ENCODE measurements around the gene PGGT1B.
A peak's percentile ranks its signal among the peaks of the same experiment; 100 is the strongest.

The PGGT1B gene

DNA sequence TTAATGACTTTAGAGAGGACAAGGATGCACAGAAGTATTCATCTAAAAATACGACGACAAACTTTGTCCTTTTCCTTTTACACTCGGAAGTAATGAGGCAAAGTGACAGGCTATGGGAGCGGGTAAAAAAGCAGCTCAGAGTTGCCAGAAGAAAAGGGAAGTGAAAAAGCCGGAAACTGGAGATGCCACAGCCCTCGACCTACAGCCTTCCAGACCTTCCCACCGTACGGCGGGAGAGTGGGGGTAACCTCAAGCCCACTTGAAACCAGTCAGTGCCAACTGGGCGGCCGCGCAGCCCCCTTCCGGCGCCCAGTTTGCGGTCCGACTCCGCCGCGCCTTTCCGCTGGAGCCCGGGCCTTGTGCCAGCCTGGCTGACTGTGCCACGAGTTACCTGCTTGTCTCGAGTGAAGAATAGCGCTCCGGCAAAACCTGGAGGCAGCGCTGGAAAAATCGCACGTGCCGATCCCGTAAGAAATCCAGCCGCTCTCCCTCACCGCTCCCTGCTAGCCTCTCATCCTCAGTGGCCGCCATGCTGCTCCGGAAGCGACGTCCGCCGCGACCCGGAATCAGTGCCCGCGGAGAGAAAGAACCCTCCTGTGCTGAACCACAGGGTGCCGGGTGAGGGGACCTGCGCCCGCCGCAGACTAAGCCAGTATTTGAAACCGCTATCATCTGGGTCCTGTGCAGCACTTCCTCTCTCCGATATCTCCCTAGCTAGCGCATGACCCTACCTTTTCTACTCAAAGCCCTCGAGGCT is at the start of gene PGGT1B:
Gene PGGT1B, minus strand, starts transcription at position 557 of the 757 bp plus-strand sequence. Its CDS starts 26 bp downstream, at position 531.
- peak; percentile 59 to 63 for DNase-seq (ENCODE audit: low read depth in 2 of 2)

DNA sequence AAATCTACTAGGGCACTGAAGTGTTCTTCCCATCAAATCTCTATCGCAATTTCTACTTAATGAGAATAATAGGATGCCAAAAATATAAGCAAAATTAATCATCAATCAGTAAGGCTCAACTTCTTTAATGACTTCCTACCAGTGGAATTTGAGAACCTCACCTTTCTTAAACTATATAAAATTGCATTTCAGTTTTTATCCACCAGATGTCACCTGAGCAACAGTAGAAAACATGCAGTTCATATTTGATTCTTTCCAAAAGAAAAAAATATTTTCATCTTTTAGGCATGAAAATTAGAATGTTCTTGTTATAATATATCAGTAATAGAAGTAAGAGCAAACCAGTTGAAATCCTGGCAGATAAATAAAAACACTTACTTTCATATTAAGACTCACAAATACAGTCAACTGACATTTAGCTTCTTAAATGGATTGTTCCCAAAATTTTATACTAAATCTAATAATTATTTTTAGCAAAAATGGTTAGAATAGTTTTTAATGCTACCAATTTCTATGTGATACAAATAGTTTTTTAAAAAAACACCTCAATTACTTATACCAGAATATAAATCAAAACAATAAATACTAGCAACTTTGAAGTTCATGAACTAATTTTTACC is 47.2 kb upstream of the PGGT1B start:
- no peak for DNase-seq (ENCODE audit: low read depth in 2 of 2)

DNA sequence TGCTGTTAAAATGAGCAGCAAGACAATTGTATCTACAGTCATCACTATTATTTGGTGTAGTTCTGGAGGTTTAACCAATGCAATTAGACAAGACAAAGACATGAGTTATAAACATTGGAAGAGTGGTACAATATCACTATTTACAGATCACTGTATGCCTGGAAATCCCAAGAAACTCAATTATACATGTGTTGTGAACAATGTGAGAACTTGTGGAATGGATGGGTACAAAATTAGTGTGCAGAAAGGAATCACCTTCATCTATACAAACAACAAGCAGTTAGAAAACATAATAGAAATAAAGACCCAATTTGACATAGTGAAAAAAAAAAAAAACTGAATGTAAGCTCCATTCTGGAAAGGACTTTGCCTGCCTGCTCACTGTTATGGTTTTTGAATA is 46.1 kb upstream of the PGGT1B start:
- DNase-seq (ENCODE audit: low read depth in 2 of 2), result no peak

DNA sequence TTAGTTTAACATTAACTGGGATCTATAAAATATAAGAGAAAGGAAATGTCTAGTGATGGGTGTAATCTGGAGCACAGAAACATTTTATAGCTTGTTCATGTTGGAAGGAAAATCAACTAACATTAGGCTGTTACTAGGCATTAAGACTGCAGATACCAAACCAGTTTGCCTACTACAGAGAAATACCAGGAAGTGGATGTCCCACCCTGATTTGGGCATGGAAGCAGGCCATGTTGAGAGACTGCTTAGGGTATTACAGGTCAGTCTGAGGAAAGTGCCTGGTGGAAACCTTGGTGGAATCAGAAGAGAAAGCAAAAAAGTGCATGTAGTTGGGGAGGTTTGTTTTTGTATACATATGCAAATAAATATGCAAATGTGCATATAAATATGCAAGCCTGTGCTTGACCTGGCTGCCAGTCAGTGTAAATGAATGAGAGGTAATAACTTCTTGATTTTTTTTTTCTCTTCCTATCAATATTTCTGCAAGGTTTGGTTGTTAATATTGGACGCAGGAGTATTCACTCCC is 43.4 kb upstream of the PGGT1B start:
- DNase-seq (ENCODE audit: low read depth in 2 of 2), result no peak

DNA sequence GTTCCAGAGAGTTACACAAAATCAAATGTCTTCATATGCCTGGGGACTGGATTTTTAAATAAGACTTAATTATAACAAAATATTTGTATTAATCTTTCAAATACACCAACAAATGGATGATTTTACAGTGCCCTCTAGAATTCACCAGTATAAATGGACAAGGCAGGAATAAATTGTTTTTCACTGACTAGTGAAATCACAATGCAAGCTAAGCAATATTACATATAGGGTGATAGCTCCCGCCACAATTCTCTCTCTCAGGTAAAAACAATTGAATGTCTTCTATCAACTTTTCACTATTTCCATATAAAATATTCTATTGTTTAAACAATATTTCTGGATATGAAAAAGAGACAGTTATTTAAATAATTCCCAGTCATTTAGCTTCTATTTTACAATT is 41.8 kb upstream of the PGGT1B start:
- DNase-seq (ENCODE audit: low read depth in 2 of 2), result no peak

DNA sequence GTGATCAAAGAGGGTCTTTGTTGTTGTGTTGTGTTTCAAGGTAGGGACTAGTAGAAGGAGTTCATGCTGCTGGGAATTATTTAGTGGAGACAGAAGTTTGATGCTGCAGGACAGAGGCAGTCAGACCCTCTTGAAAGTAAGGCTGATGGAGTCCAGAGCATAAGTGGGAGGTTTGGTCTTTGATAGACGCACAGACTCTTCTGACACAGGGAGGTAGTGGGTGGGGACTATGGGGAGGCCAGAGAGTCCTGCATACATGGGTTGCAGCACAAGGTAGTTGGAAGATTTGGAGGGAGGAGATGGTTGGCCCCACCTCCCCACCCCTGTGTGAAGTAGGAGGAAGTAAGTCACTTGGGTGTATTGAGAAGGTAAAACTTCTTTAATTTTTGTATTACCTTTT is 36.1 kb upstream of the PGGT1B start:
- no peak for DNase-seq (ENCODE audit: low read depth in 2 of 2)

DNA sequence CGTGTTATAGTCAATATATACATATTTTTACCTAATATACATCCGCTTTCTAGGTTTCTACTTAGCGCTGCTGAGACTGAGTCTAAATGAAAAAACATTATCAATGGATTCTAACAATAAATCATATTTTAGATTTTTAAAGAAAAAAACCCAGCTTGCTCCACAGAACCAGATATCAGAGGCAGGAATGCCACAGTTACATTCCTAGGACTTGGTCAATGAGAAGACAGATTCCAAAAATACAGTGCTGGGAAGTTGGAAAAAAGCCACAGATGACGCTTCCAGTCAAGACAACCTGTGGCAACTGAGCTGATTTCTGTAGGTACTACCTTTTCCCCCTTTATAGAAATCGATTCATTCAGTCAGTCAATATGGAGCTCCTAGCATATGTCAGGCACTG is 34.4 kb upstream of the PGGT1B start:
- no peak for DNase-seq (ENCODE audit: low read depth in 2 of 2)

DNA sequence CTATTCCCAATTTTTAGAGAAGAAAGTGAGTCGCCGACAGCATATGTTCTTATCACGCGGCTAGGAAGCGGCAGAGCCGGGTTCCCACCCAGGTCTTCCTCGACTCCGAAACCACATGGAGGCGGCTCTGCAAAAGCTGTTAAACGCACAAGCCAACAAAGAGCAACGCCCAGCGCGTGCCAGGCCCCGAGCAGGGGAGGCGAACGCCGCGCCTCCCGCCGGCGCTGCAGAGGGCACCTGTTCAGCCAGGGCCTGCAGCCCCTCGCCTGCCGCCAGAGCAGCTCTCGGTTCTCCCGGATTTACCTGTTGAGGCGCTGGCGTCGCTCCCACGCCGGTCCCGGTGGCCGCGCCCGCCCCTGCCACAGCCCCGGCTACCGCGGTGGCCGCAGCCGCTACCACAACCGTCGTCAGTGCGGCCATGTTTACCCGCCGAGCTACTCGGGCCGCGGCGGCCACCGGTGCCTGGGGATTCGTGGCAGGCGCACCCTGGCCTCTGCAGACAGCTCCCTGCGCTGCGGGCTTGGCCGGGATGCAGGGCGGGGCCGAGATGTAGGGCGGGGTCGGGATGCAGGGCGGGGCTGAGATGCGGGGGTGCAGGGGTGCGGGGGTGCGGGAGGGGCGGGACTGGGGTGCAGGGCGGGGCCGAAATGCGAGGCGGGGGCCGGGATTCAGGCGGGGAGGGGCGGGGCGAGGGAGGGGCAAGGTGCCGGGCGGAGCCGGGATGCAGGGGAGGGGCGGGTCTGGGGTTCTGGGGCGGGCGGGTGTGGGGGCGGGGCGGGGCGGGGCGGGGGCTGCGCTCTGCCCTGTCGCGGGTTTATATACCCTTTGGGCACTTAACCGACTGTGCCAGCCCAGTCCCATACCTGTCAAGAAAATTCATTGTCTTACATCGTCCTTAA is 33.7 kb upstream of the PGGT1B start, which contains the start of gene CCDC112:
Gene CCDC112, minus strand, starts transcription at position 531 of the 899 bp plus-strand sequence. Its CDS starts 111 bp downstream, at position 420.
- peak; percentile 65 to 74 for DNase-seq (ENCODE audit: low read depth in 2 of 2)

DNA sequence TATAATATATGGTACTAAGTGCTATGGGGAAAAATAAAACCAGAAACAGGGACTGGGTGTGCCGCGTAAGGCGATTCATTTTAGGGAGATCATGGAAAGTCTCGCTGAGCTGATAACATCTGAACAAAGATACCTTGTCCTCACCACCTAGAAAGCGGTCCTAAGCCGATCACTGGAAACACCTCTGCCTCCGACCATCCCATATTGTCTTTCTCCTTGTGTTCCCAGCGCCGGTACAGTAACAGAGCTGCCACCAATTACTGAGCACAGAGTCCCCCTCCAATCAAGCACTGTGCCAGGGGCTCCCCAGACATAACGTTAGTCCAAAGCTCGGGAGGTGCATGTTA is 33.1 kb upstream of the PGGT1B start:
- no peak for DNase-seq (ENCODE audit: low read depth in 2 of 2)

DNA sequence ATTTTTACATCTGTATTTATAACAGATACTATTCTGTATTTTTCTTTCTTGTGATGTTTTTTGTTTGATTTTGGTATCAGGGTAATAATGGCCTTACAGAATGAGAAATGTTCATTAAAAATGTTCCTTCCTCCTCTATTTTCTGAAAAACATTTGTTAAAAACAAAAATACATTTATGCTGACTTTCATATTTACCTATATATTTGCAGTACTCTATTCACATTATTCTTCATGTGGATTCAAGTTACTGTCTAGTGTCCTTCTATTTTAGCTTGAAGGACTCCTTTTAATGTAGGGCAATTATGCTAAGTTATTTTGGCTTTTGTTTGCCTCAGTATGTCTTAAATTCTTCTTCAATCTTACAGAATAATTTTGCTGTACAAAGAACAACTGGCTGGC is 28.7 kb upstream of the PGGT1B start:
- DNase-seq (ENCODE audit: low read depth in 2 of 2), result no peak

DNA sequence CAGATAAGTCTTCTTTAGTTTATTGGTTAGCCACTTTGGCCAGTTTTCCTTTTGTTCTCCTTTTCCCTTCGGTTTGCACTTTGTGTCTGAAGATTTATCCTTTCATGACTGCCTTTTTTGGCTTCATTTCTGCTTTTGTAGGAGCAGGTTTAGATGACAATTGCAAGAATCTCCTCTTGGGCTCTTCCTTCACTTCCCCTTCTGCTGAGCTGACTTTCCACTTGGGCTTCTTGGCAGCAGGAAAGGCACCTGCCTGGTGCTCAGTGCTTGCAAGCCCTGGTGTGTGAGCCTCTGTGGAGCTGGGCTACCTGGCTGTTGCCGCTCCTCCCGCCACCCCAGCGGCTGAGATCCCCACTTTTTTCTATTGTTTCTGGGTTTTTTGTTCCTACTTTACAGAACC is 26.4 kb upstream of the PGGT1B start:
- no peak for DNase-seq (ENCODE audit: low read depth in 2 of 2)

DNA sequence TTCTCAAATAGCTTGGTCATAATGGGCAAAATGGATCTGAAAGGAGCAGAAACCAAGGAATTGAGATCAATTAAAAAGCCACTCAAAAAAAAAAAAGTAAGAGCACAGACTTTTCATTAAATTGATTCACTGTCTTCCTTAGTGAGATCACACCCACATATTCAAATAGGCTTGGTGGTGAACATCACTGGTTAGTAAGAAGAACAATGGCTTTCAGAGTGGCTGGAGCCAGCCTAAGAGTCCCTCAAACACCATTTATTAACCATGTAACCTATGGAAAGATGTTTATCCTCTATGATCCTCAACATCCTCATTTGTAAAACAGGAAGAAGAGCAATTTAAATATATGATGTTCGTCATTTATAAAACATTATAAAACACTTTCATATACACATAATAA is 21.3 kb upstream of the PGGT1B start:
- DNase-seq (ENCODE audit: low read depth in 2 of 2), result no peak

DNA sequence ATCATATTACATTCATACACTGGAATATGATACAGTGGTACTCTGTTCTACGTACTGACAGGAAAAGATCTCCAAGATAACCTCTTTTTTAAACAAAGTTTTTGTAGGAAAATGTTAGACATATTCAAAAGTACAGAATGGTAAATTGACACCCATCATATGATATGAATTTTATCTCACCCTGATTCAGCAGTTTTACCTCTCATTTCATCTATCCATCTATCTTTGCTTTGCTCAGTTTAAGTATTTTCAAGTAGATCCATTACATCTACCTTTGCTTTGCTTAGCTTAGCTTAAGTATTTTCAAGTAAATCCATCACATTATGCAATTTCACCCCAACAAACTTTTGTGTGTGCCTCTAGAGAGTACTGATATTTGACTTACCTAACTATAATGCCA is 19.5 kb upstream of the PGGT1B start:
- no peak for DNase-seq (ENCODE audit: low read depth in 2 of 2)

DNA sequence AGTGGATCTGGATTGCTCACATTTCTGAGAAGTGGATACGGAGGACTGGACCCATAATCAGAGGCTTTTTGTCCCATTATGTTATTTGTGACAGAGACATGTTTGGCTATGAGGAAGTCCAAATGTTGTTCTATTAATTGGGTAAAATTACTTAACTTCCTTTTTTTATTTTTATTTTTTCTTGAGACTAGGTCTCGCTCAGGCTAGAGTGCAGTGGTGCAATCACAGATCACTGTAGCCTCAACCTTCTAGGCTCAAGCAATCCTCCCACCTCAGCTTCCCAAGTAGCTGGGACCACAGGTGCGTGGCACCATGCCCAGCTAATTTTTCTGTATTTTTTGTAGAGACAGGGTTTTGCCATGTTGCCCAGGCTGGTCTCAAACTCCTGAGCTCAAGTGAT is 11.9 kb upstream of the PGGT1B start:
- DNase-seq (ENCODE audit: low read depth in 2 of 2), result no peak

DNA sequence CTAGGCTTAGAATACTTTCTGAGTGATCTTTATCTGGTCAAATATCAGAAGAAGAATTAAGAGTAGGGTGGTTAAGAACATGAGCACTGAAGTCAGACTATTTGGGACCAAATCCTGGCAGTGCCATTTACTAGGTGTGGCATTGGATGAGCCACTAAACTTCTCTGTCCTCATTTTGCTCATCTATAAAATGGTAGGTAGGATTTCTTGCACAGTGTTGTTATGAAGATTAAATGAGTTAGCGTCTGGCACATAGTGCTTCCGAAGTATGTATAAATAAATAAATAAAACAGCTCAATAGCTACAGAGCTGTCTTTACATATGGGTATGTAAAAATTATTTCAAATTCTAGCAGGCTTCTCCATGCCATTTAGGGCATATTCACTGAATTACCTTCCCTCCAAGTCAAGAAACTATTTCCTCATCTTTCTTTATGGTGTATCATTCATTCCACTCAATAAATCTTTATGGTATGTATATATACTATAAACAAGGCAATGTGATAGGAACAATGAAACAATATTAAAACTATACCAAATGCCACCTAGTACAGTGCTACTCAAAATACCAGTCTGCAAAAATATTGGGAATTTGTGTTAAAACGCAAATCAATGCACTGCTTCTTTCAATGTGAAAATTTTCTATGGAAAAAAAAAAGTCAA is 9.8 kb upstream of the PGGT1B start:
- no peak for DNase-seq (ENCODE audit: low read depth in 2 of 2)

DNA sequence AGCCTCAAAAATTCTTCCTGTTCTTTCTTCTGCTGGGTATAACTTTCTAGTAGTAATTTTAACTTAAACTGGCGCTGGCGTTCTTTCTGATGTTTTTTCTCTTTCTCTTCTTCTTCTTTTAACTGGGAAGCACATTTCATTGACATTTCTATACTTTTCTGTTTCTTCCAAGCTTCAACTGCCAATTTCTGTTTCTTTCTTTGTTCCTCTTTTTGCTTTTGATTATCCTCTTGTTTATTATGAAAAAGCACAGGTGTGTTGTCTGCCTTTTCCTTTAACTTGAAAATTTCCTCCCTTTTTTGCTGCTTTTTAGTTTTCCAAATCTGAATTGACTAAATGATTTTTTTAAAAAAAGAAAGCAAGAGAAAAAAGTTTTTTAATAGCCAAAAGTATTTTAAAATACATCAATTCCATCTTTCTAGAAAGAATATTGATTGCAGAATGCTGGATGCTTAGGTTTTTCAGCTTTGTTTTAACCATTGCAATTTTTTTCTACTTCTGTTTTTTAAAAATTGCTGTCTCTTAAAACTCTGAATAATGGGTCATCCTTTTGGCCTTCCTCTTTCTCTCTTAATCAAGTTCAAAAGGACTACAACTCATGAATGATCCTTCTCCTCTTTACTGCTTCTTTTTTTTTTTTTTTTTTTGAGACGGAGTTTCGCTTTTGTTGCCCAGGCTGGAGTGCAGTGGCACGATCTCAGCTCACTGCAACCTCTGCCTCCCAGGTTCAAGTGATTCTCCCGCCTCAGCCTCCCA is 8.8 kb upstream of the PGGT1B start:
- no peak for DNase-seq (ENCODE audit: low read depth in 2 of 2)

DNA sequence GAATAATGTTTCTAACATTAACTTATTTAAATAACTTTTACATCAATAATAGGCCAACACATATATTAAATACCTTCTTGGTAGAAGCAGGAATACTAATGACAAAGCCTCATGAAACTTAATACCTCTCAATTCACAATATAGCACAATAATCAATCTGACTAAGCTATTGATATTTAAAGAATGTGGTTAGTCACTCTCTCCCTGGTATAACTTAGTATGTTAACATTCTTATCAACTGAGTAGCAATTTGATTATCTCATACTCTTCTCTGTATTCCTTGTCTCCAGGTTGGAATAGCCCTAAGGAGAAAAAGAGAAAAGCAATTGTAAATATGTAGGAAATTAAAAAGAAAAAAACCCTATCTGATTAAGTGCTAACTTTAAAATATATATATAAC is 4.9 kb upstream of the PGGT1B start:
- no peak for DNase-seq (ENCODE audit: low read depth in 2 of 2)

DNA sequence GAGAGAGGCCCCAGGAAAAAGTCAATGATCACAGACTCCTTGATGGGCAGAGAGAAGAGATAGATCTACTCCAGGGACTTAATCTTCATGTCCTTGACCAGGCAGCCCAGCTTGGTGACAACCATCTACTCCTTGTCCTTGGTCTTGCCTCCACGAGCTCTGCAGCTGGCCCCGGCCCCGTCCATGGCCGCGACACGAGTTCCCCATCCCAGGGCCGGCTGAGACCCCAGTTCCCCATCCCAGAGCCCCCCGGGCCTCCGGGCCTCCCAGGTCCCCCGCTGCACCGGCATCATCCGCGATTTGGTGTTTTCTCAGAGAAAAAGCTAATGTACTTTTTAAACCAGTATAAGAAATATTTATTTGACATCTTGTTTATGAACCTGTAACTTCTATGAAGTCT is 2.5 kb upstream of the PGGT1B start:
- no peak for DNase-seq (ENCODE audit: low read depth in 2 of 2)

DNA sequence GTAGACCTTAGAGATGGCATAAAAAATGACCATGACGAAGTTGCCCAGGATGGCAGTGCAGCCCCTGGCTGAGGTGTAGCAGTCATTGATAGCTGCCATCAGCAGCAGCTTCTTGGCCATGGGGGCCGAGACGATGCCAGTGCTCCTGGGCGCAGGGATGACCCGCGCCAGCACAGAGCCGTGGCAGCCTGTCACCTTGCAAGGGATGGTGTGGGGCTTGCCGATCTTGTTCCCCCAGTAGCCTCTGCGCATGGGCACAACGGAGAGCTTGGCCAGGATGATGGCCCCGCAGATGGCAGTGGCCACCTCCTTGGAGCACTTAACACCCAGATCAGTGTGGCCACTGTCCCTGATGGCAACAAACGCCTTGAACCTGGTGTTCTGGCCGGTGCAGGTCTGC is 2.1 kb upstream of the PGGT1B start:
- DNase-seq (ENCODE audit: low read depth in 2 of 2), result no peak

DNA sequence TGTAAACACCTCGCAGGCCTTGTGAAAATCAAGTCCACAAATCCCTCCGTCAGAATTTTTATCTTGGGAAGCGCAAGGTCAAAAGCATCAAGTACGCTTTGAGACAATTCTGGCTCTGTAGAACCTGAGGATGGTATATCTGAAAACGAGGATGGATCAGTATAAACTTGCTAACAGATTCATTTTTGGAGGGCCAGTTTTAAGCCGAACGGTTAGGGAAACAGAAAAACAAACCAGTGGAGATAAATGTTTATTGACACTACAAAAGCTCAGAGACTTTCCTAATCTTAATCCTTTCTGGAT is 352 bp upstream of the PGGT1B start:
- DNase-seq (ENCODE audit: low read depth in 2 of 2), result no peak

DNA sequence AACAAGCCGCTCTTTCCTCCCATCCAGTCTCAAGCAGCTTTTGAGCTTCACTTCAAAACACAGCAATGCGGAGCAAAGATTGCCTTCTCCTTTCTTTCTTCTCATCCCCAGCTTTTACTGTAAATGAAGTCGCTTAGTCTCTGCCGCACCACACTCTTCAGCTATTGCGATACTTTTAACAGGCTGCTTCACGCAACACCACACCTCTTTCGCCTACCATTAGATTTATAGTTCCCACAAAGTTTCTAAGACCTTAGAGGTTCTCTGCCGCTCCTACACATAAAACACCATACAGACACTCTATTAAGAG is 711 bp downstream of the PGGT1B start:
- no peak for DNase-seq (ENCODE audit: low read depth in 2 of 2)

DNA sequence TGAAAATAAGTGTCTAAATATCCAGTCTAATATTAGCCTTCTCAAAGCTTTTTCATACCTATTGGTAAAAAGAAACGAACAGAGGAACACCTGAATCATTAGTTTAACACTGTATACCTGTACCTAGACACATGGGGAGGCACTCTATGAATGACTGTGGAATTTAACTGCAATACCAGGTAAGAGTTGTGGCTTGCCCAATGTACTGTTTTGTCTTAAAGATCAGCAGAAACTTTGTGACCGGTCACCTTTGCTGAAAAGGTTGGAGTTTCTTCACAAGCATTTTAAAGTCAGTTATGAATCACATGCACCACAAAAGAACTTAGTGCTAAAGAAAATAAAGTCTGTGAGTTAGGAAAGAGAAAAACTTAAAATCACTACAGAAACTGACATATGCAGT is 2.4 kb downstream of the PGGT1B start:
- no peak for DNase-seq (ENCODE audit: low read depth in 2 of 2)
